HepG2 (cell line): ENCODE data around the gene ARHGAP30. TPM values are rescaled to one million over a fixed set of nuclear protein-coding genes. Genes with fewer than 3 reads are reported as not detected.
A peak's percentile ranks its signal among the peaks of the same experiment; 100 is the strongest.

Experiments used
- ATAD3A ChIP-seq: sonication (generic); formaldehyde crosslinking; IDR thresholded peaks from 2 replicates; pipeline ENCODE4 v1.4.0; 2020; ENCODE audit warnings: missing genetic modification reagents
- ATF7-NPFF ChIP-seq: sonication (generic); formaldehyde crosslinking; IDR thresholded peaks from 2 replicates; pipeline ENCODE4 v1.8.1; 2023; ENCODE audit warnings: mild to moderate bottlenecking, low read depth, missing genetic modification reagents, moderate library complexity
- DPF2 ChIP-seq: sonication (generic); formaldehyde crosslinking; IDR thresholded peaks from 2 replicates; pipeline ENCODE4 v1.4.0; 2020; ENCODE audit warnings: mild to moderate bottlenecking, low read depth, missing genetic modification reagents, borderline replicate concordance
- EZH2 ChIP-seq: conservative IDR thresholded peaks from 2 replicates; pipeline ENCODE4 v1.6.1; 2012; ENCODE audit warnings: mild to moderate bottlenecking, low read depth, low read length, moderate library complexity
- IRF2 ChIP-seq: IDR thresholded peaks from 2 replicates; pipeline ENCODE4 v1.6.1; 2018; ENCODE audit warnings: missing genetic modification reagents, missing compliant biosample characterization
- KLF12 ChIP-seq: sonication (generic); formaldehyde crosslinking; IDR thresholded peaks from 2 replicates; pipeline ENCODE4 v1.4.0; 2020; ENCODE audit warnings: missing genetic modification reagents, borderline replicate concordance
- MTA3 ChIP-seq: sonication (generic); formaldehyde crosslinking; IDR thresholded peaks from 2 replicates; pipeline ENCODE4 v1.4.0; 2020; ENCODE audit warnings: missing genetic modification reagents
- MXI1 ChIP-seq: IDR thresholded peaks from 3 replicates; pipeline ENCODE4 v1.6.1; 2012; ENCODE audit warnings: low read depth, low read length, inconsistent platforms, borderline replicate concordance
- POGZ ChIP-seq: sonication (generic); formaldehyde crosslinking; IDR thresholded peaks from 2 replicates; pipeline ENCODE4 v1.4.0; 2020; ENCODE audit warnings: mild to moderate bottlenecking, missing genetic modification reagents
- RORA ChIP-seq: sonication (generic); formaldehyde crosslinking; IDR thresholded peaks from 2 replicates; pipeline ENCODE4 v1.5.0; 2020; ENCODE audit warnings: mild to moderate bottlenecking, missing genetic modification reagents, moderate library complexity
- SNRNP70 ChIP-seq: fragments of 200-400 bp; formaldehyde crosslinking; IDR thresholded peaks from 2 replicates; pipeline ENCODE4 v1.6.1; 2017; ENCODE audit warnings: mild to moderate bottlenecking, low read depth, low read length, moderate library complexity
- STAT5B ChIP-seq: sonication (generic); formaldehyde crosslinking; IDR thresholded peaks from 2 replicates; pipeline ENCODE4 v1.4.0; 2020; ENCODE audit warnings: missing genetic modification reagents
- TRIM24 ChIP-seq: sonication (generic); formaldehyde crosslinking; IDR thresholded peaks from 2 replicates; pipeline ENCODE4 v1.8.0; 2022; ENCODE audit warnings: mild to moderate bottlenecking, missing genetic modification reagents
- ZNF337 ChIP-seq: sonication (generic); formaldehyde crosslinking; IDR thresholded peaks from 2 replicates; pipeline ENCODE4 v1.5.1; 2020; ENCODE audit warnings: missing genetic modification reagents, low read depth, mild to moderate bottlenecking, borderline replicate concordance
- ZNF720 ChIP-seq: sonication (generic); formaldehyde crosslinking; IDR thresholded peaks from 2 replicates; pipeline ENCODE4 v1.4.0; 2020; ENCODE audit warnings: missing genetic modification reagents
- polyA plus RNA-seq, 8 experiments: library from polyadenylated mRNA; depleted of rRNA in 3 of 8; stranded (reverse) in 7 of 8; unstranded in 1 of 8; fragments of >200 nt; fragmentation: Illumina TruSeq in 4 of 8; extraction: Trizol in 4 of 8; gene quantifications; 2 replicates each; pipeline versions ENCODE4 v1.2.1 to v1.2.3, GENCODE V29; 2011 to 2016; ENCODE audit warnings: low read depth in 4 of 8, missing spikeins in 1 of 8, mixed read lengths in 1 of 8; ENCODE audit not compliant: insufficient read depth in 1 of 8
- total RNA-seq, 5 experiments: library from RNA; depleted of rRNA; stranded (reverse); fragments of >200 nt; fragmentation: Illumina TruSeq; extraction: Trizol; gene quantifications; 2 replicates each; pipeline ENCODE4 v1.2.3, GENCODE V29; 2016; ENCODE audit warnings: low read depth in 1 of 5
- TF ChIP-seq, protein P1 (sequence below), 2 experiments: fragments of 450-650 bp in 1 of 2; sonication (generic) in 1 of 2; formaldehyde crosslinking in 1 of 2; IDR thresholded peaks; 2 replicates each; pipeline versions ENCODE4 v1.6.1 to v1.8.0; 2016 to 2022; ENCODE audit warnings: antibody characterized with exemption in 1 of 2, mild to moderate bottlenecking in 1 of 2, missing genetic modification reagents in 1 of 2
- TF ChIP-seq, protein P2 (sequence below): sonication (generic); formaldehyde crosslinking; conservative IDR thresholded peaks from 2 replicates; pipeline ENCODE4 v1.4.0; 2020; ENCODE audit warnings: mild to moderate bottlenecking, missing genetic modification reagents, moderate library complexity

Gene ARHGAP30
- total and polyA plus RNA-seq, 2 of the 13 experiments (the other 11 are each of a cell fraction or from before 2014, with no cell fraction given) = 0.13 to 0.20 TPM

GRCh38 chr1:161117759-161118581 lies 48.3 kb upstream of the ARHGAP30 start, which contains the start of the genes NIT1 and PFDN2 (continued):
- TF ChIP-seq EZH2 = no peak
- TF ChIP-seq POGZ (CRISPR knock-in tag) = peak; percentile 61; the same call in 1 of the 2 replicates
- no peak for TF ChIP-seq MTA3
- TF ChIP-seq KLF12 (CRISPR knock-in tag) = peak; percentile 84
- no peak for TF ChIP-seq DPF2 (CRISPR knock-in tag)
- TF ChIP-seq RORA (CRISPR knock-in tag) = no peak
- TF ChIP-seq TRIM24 (CRISPR knock-in tag) = no peak
- TF ChIP-seq, protein P1, sequence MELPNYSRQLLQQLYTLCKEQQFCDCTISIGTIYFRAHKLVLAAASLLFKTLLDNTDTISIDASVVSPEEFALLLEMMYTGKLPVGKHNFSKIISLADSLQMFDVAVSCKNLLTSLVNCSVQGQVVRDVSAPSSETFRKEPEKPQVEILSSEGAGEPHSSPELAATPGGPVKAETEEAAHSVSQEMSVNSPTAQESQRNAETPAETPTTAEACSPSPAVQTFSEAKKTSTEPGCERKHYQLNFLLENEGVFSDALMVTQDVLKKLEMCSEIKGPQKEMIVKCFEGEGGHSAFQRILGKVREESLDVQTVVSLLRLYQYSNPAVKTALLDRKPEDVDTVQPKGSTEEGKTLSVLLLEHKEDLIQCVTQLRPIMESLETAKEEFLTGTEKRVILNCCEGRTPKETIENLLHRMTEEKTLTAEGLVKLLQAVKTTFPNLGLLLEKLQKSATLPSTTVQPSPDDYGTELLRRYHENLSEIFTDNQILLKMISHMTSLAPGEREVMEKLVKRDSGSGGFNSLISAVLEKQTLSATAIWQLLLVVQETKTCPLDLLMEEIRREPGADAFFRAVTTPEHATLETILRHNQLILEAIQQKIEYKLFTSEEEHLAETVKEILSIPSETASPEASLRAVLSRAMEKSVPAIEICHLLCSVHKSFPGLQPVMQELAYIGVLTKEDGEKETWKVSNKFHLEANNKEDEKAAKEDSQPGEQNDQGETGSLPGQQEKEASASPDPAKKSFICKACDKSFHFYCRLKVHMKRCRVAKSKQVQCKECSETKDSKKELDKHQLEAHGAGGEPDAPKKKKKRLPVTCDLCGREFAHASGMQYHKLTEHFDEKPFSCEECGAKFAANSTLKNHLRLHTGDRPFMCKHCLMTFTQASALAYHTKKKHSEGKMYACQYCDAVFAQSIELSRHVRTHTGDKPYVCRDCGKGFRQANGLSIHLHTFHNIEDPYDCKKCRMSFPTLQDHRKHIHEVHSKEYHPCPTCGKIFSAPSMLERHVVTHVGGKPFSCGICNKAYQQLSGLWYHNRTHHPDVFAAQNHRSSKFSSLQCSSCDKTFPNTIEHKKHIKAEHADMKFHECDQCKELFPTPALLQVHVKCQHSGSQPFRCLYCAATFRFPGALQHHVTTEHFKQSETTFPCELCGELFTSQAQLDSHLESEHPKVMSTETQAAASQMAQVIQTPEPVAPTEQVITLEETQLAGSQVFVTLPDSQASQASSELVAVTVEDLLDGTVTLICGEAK (IDR thresholded peaks at IDR 0.05) = no peak
- TF ChIP-seq, protein P1 (CRISPR knock-in tag; IDR thresholded peaks at IDR 0.05) = peak; percentile 30; the same call in 1 of the 2 replicates
- no peak for TF ChIP-seq ATAD3A (CRISPR knock-in tag)
- TF ChIP-seq ZNF337 (CRISPR knock-in tag) = peak; percentile 6; the same call in 1 of the 2 replicates
- peak; percentile 62; the same call in 1 of the 2 replicates for TF ChIP-seq IRF2
- TF ChIP-seq, protein P2, sequence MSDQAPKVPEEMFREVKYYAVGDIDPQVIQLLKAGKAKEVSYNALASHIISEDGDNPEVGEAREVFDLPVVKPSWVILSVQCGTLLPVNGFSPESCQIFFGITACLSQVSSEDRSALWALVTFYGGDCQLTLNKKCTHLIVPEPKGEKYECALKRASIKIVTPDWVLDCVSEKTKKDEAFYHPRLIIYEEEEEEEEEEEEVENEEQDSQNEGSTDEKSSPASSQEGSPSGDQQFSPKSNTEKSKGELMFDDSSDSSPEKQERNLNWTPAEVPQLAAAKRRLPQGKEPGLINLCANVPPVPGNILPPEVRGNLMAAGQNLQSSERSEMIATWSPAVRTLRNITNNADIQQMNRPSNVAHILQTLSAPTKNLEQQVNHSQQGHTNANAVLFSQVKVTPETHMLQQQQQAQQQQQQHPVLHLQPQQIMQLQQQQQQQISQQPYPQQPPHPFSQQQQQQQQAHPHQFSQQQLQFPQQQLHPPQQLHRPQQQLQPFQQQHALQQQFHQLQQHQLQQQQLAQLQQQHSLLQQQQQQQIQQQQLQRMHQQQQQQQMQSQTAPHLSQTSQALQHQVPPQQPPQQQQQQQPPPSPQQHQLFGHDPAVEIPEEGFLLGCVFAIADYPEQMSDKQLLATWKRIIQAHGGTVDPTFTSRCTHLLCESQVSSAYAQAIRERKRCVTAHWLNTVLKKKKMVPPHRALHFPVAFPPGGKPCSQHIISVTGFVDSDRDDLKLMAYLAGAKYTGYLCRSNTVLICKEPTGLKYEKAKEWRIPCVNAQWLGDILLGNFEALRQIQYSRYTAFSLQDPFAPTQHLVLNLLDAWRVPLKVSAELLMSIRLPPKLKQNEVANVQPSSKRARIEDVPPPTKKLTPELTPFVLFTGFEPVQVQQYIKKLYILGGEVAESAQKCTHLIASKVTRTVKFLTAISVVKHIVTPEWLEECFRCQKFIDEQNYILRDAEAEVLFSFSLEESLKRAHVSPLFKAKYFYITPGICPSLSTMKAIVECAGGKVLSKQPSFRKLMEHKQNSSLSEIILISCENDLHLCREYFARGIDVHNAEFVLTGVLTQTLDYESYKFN (CRISPR knock-in tag) = peak; percentile 34; the same call in 1 of the 2 replicates
- peak; percentile 66; the same call in 1 of the 3 replicates for TF ChIP-seq MXI1
- no peak for TF ChIP-seq STAT5B (CRISPR knock-in tag)
- TF ChIP-seq SNRNP70 = no peak
- TF ChIP-seq ATF7-NPFF (CRISPR knock-in tag) = peak; percentile 81
- TF ChIP-seq ZNF720 (CRISPR knock-in tag) = no peak
